ENCODE measurements around the gene AFP. TPM values are rescaled to one million over a fixed set of nuclear protein-coding genes. Genes with fewer than 3 reads are reported as not detected.

The AFP gene
- total RNA-seq, 1 experiment from 2014 or later: 0.92 TPM

DNA sequence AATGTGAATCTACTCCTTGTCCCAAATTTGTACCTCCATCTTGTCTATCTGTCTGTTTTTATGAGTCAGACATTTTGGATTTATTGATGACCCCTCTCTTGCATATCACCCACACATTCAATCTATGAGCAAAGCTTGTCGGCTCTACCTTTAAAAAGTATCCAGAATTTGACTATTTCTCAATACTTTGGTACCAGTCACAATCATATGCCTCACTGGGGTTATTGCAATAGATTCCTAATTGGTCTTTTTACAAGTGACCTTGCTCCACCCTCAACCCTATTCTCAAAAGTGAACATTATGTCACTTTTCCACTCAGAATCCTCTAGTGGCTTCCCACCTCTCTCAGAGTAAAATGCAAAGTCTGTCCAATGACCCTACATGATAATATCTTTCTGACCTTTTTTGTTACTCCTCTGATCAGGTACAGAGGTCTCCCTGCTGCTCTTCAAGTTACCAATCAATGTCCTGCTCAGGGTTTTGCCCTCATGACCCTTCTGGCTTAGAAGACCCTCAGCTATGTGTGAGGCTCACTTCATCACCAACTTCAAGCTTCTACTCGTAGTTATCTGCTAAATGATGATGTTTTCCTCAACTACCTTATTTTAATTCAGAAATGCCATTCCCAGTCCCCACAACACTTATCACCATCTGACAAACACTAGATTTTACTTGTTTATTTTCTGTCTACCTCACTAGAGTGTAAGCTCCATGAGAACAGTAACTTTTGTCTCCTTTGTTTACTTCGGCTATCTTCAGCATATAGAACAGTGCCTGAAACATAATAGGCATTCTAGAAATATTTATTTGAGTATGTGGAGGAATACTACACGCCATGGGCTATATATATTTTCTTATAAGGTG lies 22.4 kb downstream of the AFP start:
- no TSS peak for BruUV-seq (replicated peaks)
- no peaks in the 10 kb centered on the region for H3F3A ChIP-seq (ENCODE audit: insufficient read depth, low read depth)
- no peaks in the 10 kb centered on the region for H4K20me1 ChIP-seq (ENCODE audit: insufficient read depth)
- H3K36me3 ChIP-seq (ENCODE audit: low read depth): no peaks in the 10 kb centered on the region
- no peaks in the 10 kb centered on the region for H3K4me1 ChIP-seq (replicated peaks; ENCODE audit: insufficient read depth)
- intact Hi-C loops (cut with micrococcal nuclease; ENCODE audit: unreplicated experiment): no loop called here
- TF ChIP-seq EZH2 (IDR thresholded peaks at IDR 0.05; ENCODE audit: low read depth): no peak
- TF ChIP-seq, protein P1, sequence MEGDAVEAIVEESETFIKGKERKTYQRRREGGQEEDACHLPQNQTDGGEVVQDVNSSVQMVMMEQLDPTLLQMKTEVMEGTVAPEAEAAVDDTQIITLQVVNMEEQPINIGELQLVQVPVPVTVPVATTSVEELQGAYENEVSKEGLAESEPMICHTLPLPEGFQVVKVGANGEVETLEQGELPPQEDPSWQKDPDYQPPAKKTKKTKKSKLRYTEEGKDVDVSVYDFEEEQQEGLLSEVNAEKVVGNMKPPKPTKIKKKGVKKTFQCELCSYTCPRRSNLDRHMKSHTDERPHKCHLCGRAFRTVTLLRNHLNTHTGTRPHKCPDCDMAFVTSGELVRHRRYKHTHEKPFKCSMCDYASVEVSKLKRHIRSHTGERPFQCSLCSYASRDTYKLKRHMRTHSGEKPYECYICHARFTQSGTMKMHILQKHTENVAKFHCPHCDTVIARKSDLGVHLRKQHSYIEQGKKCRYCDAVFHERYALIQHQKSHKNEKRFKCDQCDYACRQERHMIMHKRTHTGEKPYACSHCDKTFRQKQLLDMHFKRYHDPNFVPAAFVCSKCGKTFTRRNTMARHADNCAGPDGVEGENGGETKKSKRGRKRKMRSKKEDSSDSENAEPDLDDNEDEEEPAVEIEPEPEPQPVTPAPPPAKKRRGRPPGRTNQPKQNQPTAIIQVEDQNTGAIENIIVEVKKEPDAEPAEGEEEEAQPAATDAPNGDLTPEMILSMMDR (conservative IDR thresholded peaks at IDR 0.05): no peak
- no peaks in the 10 kb centered on the region for H3K9me3 ChIP-seq (ENCODE audit: insufficient read depth, low read depth)
- H2AFZ ChIP-seq: no peak overlapping the region
- DNase-seq: no peak
- H3K4me2 ChIP-seq: no peak overlapping the region
- no peak overlapping the region for H3K27ac ChIP-seq
- no peaks in the 10 kb centered on the region for H3K79me2 ChIP-seq (ENCODE audit: low read depth)
- CTCF ChIA-PET: no interaction called here
- POLR2A ChIA-PET (ENCODE audit: unreplicated experiment): interaction anchor here (0.6 kb wide), 1 partner anchor 263 kb away, joined by 3 read pairs; no protein-coding TSS in a partner anchor
- no peak overlapping the region for H3K4me3 ChIP-seq
- no peaks in the 10 kb centered on the region for H3K9me2 ChIP-seq (ENCODE audit: insufficient read depth)
- no peaks in the 10 kb centered on the region for H3K27me3 ChIP-seq (ENCODE audit: insufficient read depth, low read depth)

DNA sequence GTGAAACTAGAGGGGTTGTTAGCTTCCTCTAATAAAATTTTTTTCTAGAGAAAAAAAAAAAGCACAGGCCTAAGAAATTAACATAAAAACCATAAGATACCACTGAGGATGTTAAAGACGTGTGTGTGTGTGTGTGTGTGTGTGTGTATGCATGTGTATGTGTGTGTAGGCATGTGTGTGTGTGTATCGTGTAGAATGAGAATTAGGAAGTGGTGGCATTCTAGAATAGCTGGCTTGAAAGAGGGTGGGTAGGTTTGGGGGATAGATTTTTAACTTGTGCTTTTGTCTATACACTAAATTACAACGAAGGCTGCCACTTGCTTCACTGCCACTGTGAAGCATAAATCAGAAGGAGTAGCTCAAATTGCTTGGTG lies 23.0 kb downstream of the AFP start:
- Histone ChIP-seq H3K4me1 (replicated peaks; ENCODE audit: insufficient read depth) (no peaks in the 10 kb centered on the region), H3K27ac (no peak overlapping the region), H3K9me2 (ENCODE audit: insufficient read depth) (no peaks in the 10 kb centered on the region), H3K4me2 (no peak overlapping the region), H3F3A (ENCODE audit: insufficient read depth, low read depth) (no peaks in the 10 kb centered on the region), H4K20me1 (ENCODE audit: insufficient read depth) (no peaks in the 10 kb centered on the region), H2AFZ (no peak overlapping the region), H3K9me3 (ENCODE audit: insufficient read depth, low read depth) (no peaks in the 10 kb centered on the region), H3K4me3 (no peak overlapping the region), H3K79me2 (ENCODE audit: low read depth) (no peaks in the 10 kb centered on the region), H3K36me3 (ENCODE audit: low read depth) (no peaks in the 10 kb centered on the region), H3K27me3 (ENCODE audit: insufficient read depth, low read depth) (no peaks in the 10 kb centered on the region)
- BruUV-seq (replicated peaks): no TSS peak
- ChIA-PET CTCF (no interaction called here), POLR2A (ENCODE audit: unreplicated experiment) (no interaction called here)
- no peak for DNase-seq
- no peak for TF ChIP-seq EZH2 (IDR thresholded peaks at IDR 0.05; ENCODE audit: low read depth)
- TF ChIP-seq, protein P1 (conservative IDR thresholded peaks at IDR 0.05): no peak
- intact Hi-C loops (cut with micrococcal nuclease; ENCODE audit: unreplicated experiment): no loop called here

DNA sequence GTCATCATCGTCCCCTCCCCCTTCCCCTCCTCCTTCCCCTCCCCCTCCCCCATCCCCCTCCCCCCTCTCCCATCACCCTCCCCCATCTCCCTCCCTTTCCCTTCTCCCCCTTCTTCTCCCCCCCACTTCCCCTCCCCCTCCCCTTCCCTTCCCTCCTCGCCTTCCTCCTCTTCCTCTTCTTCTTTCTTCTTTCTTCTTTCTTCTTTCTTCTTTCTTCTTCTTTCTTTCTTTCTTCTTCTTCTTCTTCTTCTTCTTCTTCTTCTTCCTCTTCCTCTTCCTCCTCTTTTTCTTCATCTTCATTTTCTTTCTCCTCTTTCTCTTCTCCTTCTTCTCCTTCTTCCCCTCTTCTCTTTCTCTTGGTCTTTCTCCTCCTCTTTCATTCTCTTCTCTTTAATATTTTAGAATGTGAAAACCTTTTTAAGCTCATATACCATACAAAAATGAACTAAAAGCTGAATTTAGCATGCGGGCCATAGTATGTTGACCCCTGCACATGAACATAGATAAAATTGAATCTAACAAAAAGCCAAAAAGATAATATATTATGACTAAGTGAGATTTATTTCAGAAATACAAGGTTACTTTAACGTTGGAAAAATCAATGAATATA lies 25.0 kb downstream of the AFP start:
- no peak for DNase-seq
- Histone ChIP-seq H3K9me2 (ENCODE audit: insufficient read depth) (no peaks in the 10 kb centered on the region), H3K27me3 (ENCODE audit: insufficient read depth, low read depth) (no peaks in the 10 kb centered on the region), H3K4me2 (no peak overlapping the region), H3K27ac (no peak overlapping the region), H2AFZ (no peak overlapping the region), H3K9me3 (ENCODE audit: insufficient read depth, low read depth) (no peaks in the 10 kb centered on the region), H3K79me2 (ENCODE audit: low read depth) (no peaks in the 10 kb centered on the region), H3F3A (ENCODE audit: insufficient read depth, low read depth) (no peaks in the 10 kb centered on the region), H3K36me3 (ENCODE audit: low read depth) (no peaks in the 10 kb centered on the region), H3K4me1 (replicated peaks; ENCODE audit: insufficient read depth) (no peaks in the 10 kb centered on the region), H4K20me1 (ENCODE audit: insufficient read depth) (no peaks in the 10 kb centered on the region), H3K4me3 (no peak overlapping the region)
- no peak for TF ChIP-seq EZH2 (IDR thresholded peaks at IDR 0.05; ENCODE audit: low read depth)
- TF ChIP-seq, protein P1 (conservative IDR thresholded peaks at IDR 0.05): no peak
- ChIA-PET POLR2A (ENCODE audit: unreplicated experiment) (no interaction called here), CTCF (no interaction called here)
- intact Hi-C loops (cut with micrococcal nuclease; ENCODE audit: unreplicated experiment): no loop called here
- BruUV-seq (replicated peaks): no TSS peak

All from PC-9 (cell line).